HG03457 (cell line): Measurements from ENCODE around the gene LHPP.

Source experiments
- ATAC-seq: cut with Tn5 transposase; IDR thresholded peaks from one replicate; pipeline ENCODE4 v1.9.1; 2021; ENCODE audit warnings: moderate number of reproducible peaks; ENCODE audit not compliant: unreplicated experiment

LHPP gene

GRCh38 chr10:124447751-124448466 lies 13.7 kb upstream of the LHPP start:
- no peak for ATAC-seq

GRCh38 chr10:124448696-124449169 lies 12.9 kb upstream of the LHPP start:
- ATAC-seq, result no peak

- no peak for ATAC-seq
These were observed 12.2 kb upstream of the LHPP start for GRCh38 chr10:124449170-124450011.

- ATAC-seq, result no peak
These were observed 11.4 kb upstream of the LHPP start, which contains the start of gene NKX1-2 for GRCh38 chr10:124450012-124450782. NKX1-2 (minus strand) TSS chr10:124450035; CDS start chr10:124449943, 92 bp downstream.

GRCh38 chr10:124450783-124451057 lies 10.9 kb upstream of the LHPP start:
- ATAC-seq, result no peak

GRCh38 chr10:124451276-124451675 lies 10.3 kb upstream of the LHPP start:
- ATAC-seq, result no peak

- ATAC-seq, result no peak
These were observed 7.5 kb upstream of the LHPP start for GRCh38 chr10:124453960-124454610.

GRCh38 chr10:124455441-124455840 lies 6.2 kb upstream of the LHPP start:
- no peak for ATAC-seq

GRCh38 chr10:124458473-124458872 lies 3.1 kb upstream of the LHPP start:
- no peak for ATAC-seq

- no peak for ATAC-seq
These were observed 2.7 kb upstream of the LHPP start for GRCh38 chr10:124458889-124459288.

- ATAC-seq, result no peak
These were observed 2.2 kb upstream of the LHPP start for GRCh38 chr10:124459395-124459794.

- no peak for ATAC-seq
These were observed 1.5 kb upstream of the LHPP start for GRCh38 chr10:124460144-124460543.

GRCh38 chr10:124462348-124462695 lies 699 bp downstream of the LHPP start:
- ATAC-seq, result no peak

GRCh38 chr10:124464028-124464965 lies 2.7 kb downstream of the LHPP start:
- no peak for ATAC-seq

GRCh38 chr10:124465003-124465776 lies 3.6 kb downstream of the LHPP start:
- no peak for ATAC-seq

GRCh38 chr10:124465777-124466488 lies 4.3 kb downstream of the LHPP start:
- ATAC-seq, result no peak

- ATAC-seq, result no peak
These were observed 5.5 kb downstream of the LHPP start for GRCh38 chr10:124467165-124467564.

- ATAC-seq, result no peak
These were observed 7.0 kb downstream of the LHPP start for GRCh38 chr10:124468624-124469023.
